Measurements from ENCODE around the gene STARD4.

Gene STARD4

GRCh38 chr5:111512375-111513130, at the start of gene STARD4:
Gene STARD4, minus strand, starts transcription at chr5:111512535. Its CDS starts 5,102 bp downstream, at chr5:111507433.
- Mint-ChIP-seq H3K4me1 (ENCODE audit: low read depth) (peaks cover 56% of the 10 kb centered on the region), H3K9me3 (no peaks in the 10 kb centered on the region), H3K36me3 (ENCODE audit: low read depth) (peaks cover 17% of the 10 kb centered on the region), H3K27me3 (no peaks in the 10 kb centered on the region), H3K4me3 (peak within 1 kb of the TSS; percentile 98), H3K27ac (peak within 1 kb of the TSS; percentile 99)
- DNase-seq: peak; percentile 95

GRCh38 chr5:111559680-111560079, 47.3 kb upstream of the STARD4 start:
- Mint-ChIP-seq H3K4me1 (ENCODE audit: low read depth) (no peaks in the 10 kb centered on the region), H3K27ac (no peak overlapping the region), H3K9me3 (peaks cover 5% of the 10 kb centered on the region), H3K27me3 (peaks cover 14% of the 10 kb centered on the region), H3K4me3 (no peak overlapping the region), H3K36me3 (ENCODE audit: low read depth) (no peaks in the 10 kb centered on the region)
- no peak for DNase-seq

GRCh38 chr5:111557686-111558085, 45.4 kb upstream of the STARD4 start:
- H3K36me3 Mint-ChIP-seq (ENCODE audit: low read depth): no peaks in the 10 kb centered on the region
- no peak overlapping the region for H3K27ac Mint-ChIP-seq
- no peak for DNase-seq
- no peak overlapping the region for H3K4me3 Mint-ChIP-seq
- H3K27me3 Mint-ChIP-seq: peaks cover 8% of the 10 kb centered on the region
- H3K9me3 Mint-ChIP-seq: peaks cover 5% of the 10 kb centered on the region
- peaks cover 12% of the 10 kb centered on the region for H3K4me1 Mint-ChIP-seq (ENCODE audit: low read depth)

GRCh38 chr5:111557111-111557510, 44.8 kb upstream of the STARD4 start:
- DNase-seq: no peak
- Mint-ChIP-seq H3K27me3 (peaks cover 8% of the 10 kb centered on the region), H3K9me3 (peaks cover 5% of the 10 kb centered on the region), H3K27ac (no peak overlapping the region), H3K4me1 (ENCODE audit: low read depth) (peaks cover 16% of the 10 kb centered on the region), H3K4me3 (no peak overlapping the region), H3K36me3 (ENCODE audit: low read depth) (no peaks in the 10 kb centered on the region)

GRCh38 chr5:111556501-111556900, 44.2 kb upstream of the STARD4 start:
- peaks cover 5% of the 10 kb centered on the region for H3K9me3 Mint-ChIP-seq
- H3K27me3 Mint-ChIP-seq: peaks cover 6% of the 10 kb centered on the region
- H3K27ac Mint-ChIP-seq: no peak overlapping the region
- peaks cover 22% of the 10 kb centered on the region for H3K4me1 Mint-ChIP-seq (ENCODE audit: low read depth)
- H3K36me3 Mint-ChIP-seq (ENCODE audit: low read depth): no peaks in the 10 kb centered on the region
- H3K4me3 Mint-ChIP-seq: no peak overlapping the region
- DNase-seq: no peak

- Mint-ChIP-seq H3K36me3 (ENCODE audit: low read depth) (no peaks in the 10 kb centered on the region), H3K9me3 (peaks cover 5% of the 10 kb centered on the region), H3K27me3 (peaks cover 4% of the 10 kb centered on the region), H3K27ac (no peak overlapping the region), H3K4me3 (no peak overlapping the region), H3K4me1 (ENCODE audit: low read depth) (peaks cover 29% of the 10 kb centered on the region)
- no peak for DNase-seq
Measured at GRCh38 chr5:111555760-111556159, 43.4 kb upstream of the STARD4 start.

GRCh38 chr5:111553868-111554267, 41.5 kb upstream of the STARD4 start:
- Mint-ChIP-seq H3K36me3 (ENCODE audit: low read depth) (no peaks in the 10 kb centered on the region), H3K4me3 (no peak overlapping the region), H3K27ac (no peak overlapping the region), H3K27me3 (no peaks in the 10 kb centered on the region), H3K4me1 (ENCODE audit: low read depth) (peaks cover 36% of the 10 kb centered on the region), H3K9me3 (no peaks in the 10 kb centered on the region)
- DNase-seq: no peak

- Mint-ChIP-seq H3K4me3 (no peak overlapping the region), H3K27ac (no peak overlapping the region), H3K27me3 (no peaks in the 10 kb centered on the region), H3K4me1 (ENCODE audit: low read depth) (peaks cover 36% of the 10 kb centered on the region), H3K36me3 (ENCODE audit: low read depth) (no peaks in the 10 kb centered on the region), H3K9me3 (no peaks in the 10 kb centered on the region)
- DNase-seq: no peak
Measured at GRCh38 chr5:111552896-111553295, 40.6 kb upstream of the STARD4 start.

- no peak overlapping the region for H3K27ac Mint-ChIP-seq
- no peaks in the 10 kb centered on the region for H3K36me3 Mint-ChIP-seq (ENCODE audit: low read depth)
- H3K4me3 Mint-ChIP-seq: no peak overlapping the region
- no peaks in the 10 kb centered on the region for H3K9me3 Mint-ChIP-seq
- no peaks in the 10 kb centered on the region for H3K27me3 Mint-ChIP-seq
- H3K4me1 Mint-ChIP-seq (ENCODE audit: low read depth): peaks cover 36% of the 10 kb centered on the region
- DNase-seq: no peak
Measured at GRCh38 chr5:111552492-111552891, 40.2 kb upstream of the STARD4 start.

GRCh38 chr5:111551569-111552275, 39.4 kb upstream of the STARD4 start:
- no peaks in the 10 kb centered on the region for H3K36me3 Mint-ChIP-seq (ENCODE audit: low read depth)
- no peak for DNase-seq
- peaks cover 36% of the 10 kb centered on the region for H3K4me1 Mint-ChIP-seq (ENCODE audit: low read depth)
- H3K4me3 Mint-ChIP-seq: no peak overlapping the region
- H3K27me3 Mint-ChIP-seq: peaks cover 4% of the 10 kb centered on the region
- no peaks in the 10 kb centered on the region for H3K9me3 Mint-ChIP-seq
- H3K27ac Mint-ChIP-seq: peak overlapping the region; percentile 30

GRCh38 chr5:111551161-111551560, 38.8 kb upstream of the STARD4 start:
- Mint-ChIP-seq H3K36me3 (ENCODE audit: low read depth) (no peaks in the 10 kb centered on the region), H3K4me1 (ENCODE audit: low read depth) (peaks cover 36% of the 10 kb centered on the region), H3K9me3 (no peaks in the 10 kb centered on the region), H3K4me3 (no peak overlapping the region), H3K27me3 (peaks cover 4% of the 10 kb centered on the region), H3K27ac (peak overlapping the region; percentile 74)
- no peak for DNase-seq

GRCh38 chr5:111550282-111551020, 38.1 kb upstream of the STARD4 start:
- peak overlapping the region; percentile 74 for H3K27ac Mint-ChIP-seq
- H3K4me1 Mint-ChIP-seq (ENCODE audit: low read depth): peaks cover 36% of the 10 kb centered on the region
- H3K27me3 Mint-ChIP-seq: peaks cover 4% of the 10 kb centered on the region
- H3K9me3 Mint-ChIP-seq: no peaks in the 10 kb centered on the region
- DNase-seq: peak; percentile 66
- no peak overlapping the region for H3K4me3 Mint-ChIP-seq
- no peaks in the 10 kb centered on the region for H3K36me3 Mint-ChIP-seq (ENCODE audit: low read depth)

GRCh38 chr5:111548992-111549649, 36.8 kb upstream of the STARD4 start:
- Mint-ChIP-seq H3K4me1 (ENCODE audit: low read depth) (peaks cover 34% of the 10 kb centered on the region), H3K9me3 (no peaks in the 10 kb centered on the region), H3K4me3 (no peak overlapping the region), H3K27me3 (peaks cover 4% of the 10 kb centered on the region), H3K27ac (no peak overlapping the region), H3K36me3 (ENCODE audit: low read depth) (no peaks in the 10 kb centered on the region)
- no peak for DNase-seq

- H3K4me3 Mint-ChIP-seq: no peak overlapping the region
- H3K36me3 Mint-ChIP-seq (ENCODE audit: low read depth): no peaks in the 10 kb centered on the region
- peaks cover 28% of the 10 kb centered on the region for H3K4me1 Mint-ChIP-seq (ENCODE audit: low read depth)
- H3K9me3 Mint-ChIP-seq: no peaks in the 10 kb centered on the region
- no peak for DNase-seq
- peaks cover 4% of the 10 kb centered on the region for H3K27me3 Mint-ChIP-seq
- no peak overlapping the region for H3K27ac Mint-ChIP-seq
Measured at GRCh38 chr5:111548348-111548950, 36.1 kb upstream of the STARD4 start.
